ENCODE measurements around the gene LY6G5C. TPM values are rescaled to one million over a fixed set of nuclear protein-coding genes. Genes with fewer than 3 reads are reported as not detected.

LY6G5C gene
- total RNA-seq, 1 donor from 2014 or later: 3.4 TPM

GRCh38 chr6:31633447-31633846 is 47.4 kb downstream of the LY6G5C start:
- Histone ChIP-seq H3K27me3 (no peaks in the 10 kb centered on the region), H3K9me3 (no peaks in the 10 kb centered on the region), H3K4me1 (no peaks in the 10 kb centered on the region), H3K36me3 (peaks cover 98% of the 10 kb centered on the region), H3K27ac (no peak overlapping the region), H3K4me3 (no peak overlapping the region)
- TF ChIP-seq CTCF (IDR thresholded peaks at IDR 0.05): no peak
- DNase-seq (no peak), ATAC-seq (no peak)
- intact Hi-C loops (cut with DNase I): no loop called here

GRCh38 chr6:31632279-31632946 is 48.5 kb downstream of the LY6G5C start:
- no peaks in the 10 kb centered on the region for H3K4me1 ChIP-seq
- ATAC-seq (no peak), DNase-seq (no peak)
- H3K27me3 ChIP-seq: no peaks in the 10 kb centered on the region
- H3K36me3 ChIP-seq: peaks cover 99% of the 10 kb centered on the region
- intact Hi-C loops (cut with DNase I): no loop called here
- H3K4me3 ChIP-seq: no peak overlapping the region
- H3K9me3 ChIP-seq: no peaks in the 10 kb centered on the region
- H3K27ac ChIP-seq: no peak overlapping the region
- no peak for TF ChIP-seq CTCF (IDR thresholded peaks at IDR 0.05)

GRCh38 chr6:31631681-31632278 is 49.1 kb downstream of the LY6G5C start:
- H3K36me3 ChIP-seq: peaks cover 99% of the 10 kb centered on the region
- H3K9me3 ChIP-seq: no peaks in the 10 kb centered on the region
- ATAC-seq (no peak), DNase-seq (no peak)
- H3K27me3 ChIP-seq: no peaks in the 10 kb centered on the region
- intact Hi-C loops (cut with DNase I): no loop called here
- H3K4me1 ChIP-seq: no peaks in the 10 kb centered on the region
- no peak for TF ChIP-seq CTCF (IDR thresholded peaks at IDR 0.05)
- H3K27ac ChIP-seq: no peak overlapping the region
- H3K4me3 ChIP-seq: no peak overlapping the region

- Histone ChIP-seq H3K36me3 (peaks cover 99% of the 10 kb centered on the region), H3K4me1 (no peaks in the 10 kb centered on the region), H3K9me3 (no peaks in the 10 kb centered on the region), H3K27ac (no peak overlapping the region), H3K27me3 (no peaks in the 10 kb centered on the region), H3K4me3 (no peak overlapping the region)
- intact Hi-C loops (cut with DNase I): no loop called here
- no peak for ATAC-seq
- no peak for DNase-seq
- TF ChIP-seq CTCF (IDR thresholded peaks at IDR 0.05): no peak
Measured at GRCh38 chr6:31631209-31631608, 49.7 kb downstream of the LY6G5C start.

- Histone ChIP-seq H3K4me3 (no peak overlapping the region), H3K9me3 (no peaks in the 10 kb centered on the region), H3K36me3 (peaks cover 99% of the 10 kb centered on the region), H3K4me1 (no peaks in the 10 kb centered on the region), H3K27ac (no peak overlapping the region), H3K27me3 (no peaks in the 10 kb centered on the region)
- intact Hi-C loops (cut with DNase I): no loop called here
- DNase-seq: no peak
- TF ChIP-seq CTCF (IDR thresholded peaks at IDR 0.05): no peak
- ATAC-seq: no peak
Measured at GRCh38 chr6:31630177-31630934, 50.5 kb downstream of the LY6G5C start.
